Measurements from ENCODE around the gene CCSER1. TPM values are rescaled to one million over a fixed set of nuclear protein-coding genes. Genes with fewer than 3 reads are reported as not detected.
A peak's percentile ranks its signal among the peaks of the same experiment; 100 is the strongest.

The CCSER1 gene
- total RNA-seq, 1 donor from 2014 or later, result 20.1 TPM

GRCh38 chr4:90103991-90104390 is 23.2 kb upstream of the CCSER1 start:
- TF ChIP-seq CTCF (IDR thresholded peaks at IDR 0.05), result no peak
- Mint-ChIP-seq H3K9me3 (no peaks in the 10 kb centered on the region), H3K4me1 (peaks cover 17% of the 10 kb centered on the region), H3K27ac (no peak overlapping the region), H3K4me3 (no peak overlapping the region), H3K36me3 (ENCODE audit: low read depth) (no peaks in the 10 kb centered on the region), H3K27me3 (peaks cover 2% of the 10 kb centered on the region)
- no peak for ATAC-seq (ENCODE audit: low read depth)
- DNase-seq, result no peak
- ChIA-PET CTCF (no interaction called here), POLR2A (no interaction called here)
- intact Hi-C loops (cut with micrococcal nuclease), result no loop called here

GRCh38 chr4:90105274-90105673 is 21.9 kb upstream of the CCSER1 start:
- ATAC-seq (ENCODE audit: low read depth), result no peak
- CTCF ChIA-PET, result no interaction called here

GRCh38 chr4:90112715-90113114 is 14.5 kb upstream of the CCSER1 start:
- intact Hi-C loops (cut with micrococcal nuclease), result no loop called here
- ATAC-seq (ENCODE audit: low read depth), result no peak
- TF ChIP-seq CTCF (IDR thresholded peaks at IDR 0.05), result no peak
- no peak overlapping the region for H3K4me3 Mint-ChIP-seq
- no peak overlapping the region for H3K27ac Mint-ChIP-seq
- no peaks in the 10 kb centered on the region for H3K36me3 Mint-ChIP-seq (ENCODE audit: low read depth)
- POLR2A ChIA-PET, result no interaction called here
- CTCF ChIA-PET, result no interaction called here
- H3K9me3 Mint-ChIP-seq, result no peaks in the 10 kb centered on the region
- DNase-seq, result no peak
- no peaks in the 10 kb centered on the region for H3K4me1 Mint-ChIP-seq
- H3K27me3 Mint-ChIP-seq, result peaks cover 2% of the 10 kb centered on the region

More at GRCh38 chr4:90105274-90105673, 21.9 kb upstream of the CCSER1 start:
- Mint-ChIP-seq H3K36me3 (ENCODE audit: low read depth) (no peaks in the 10 kb centered on the region), H3K4me3 (no peak overlapping the region), H3K27me3 (peaks cover 2% of the 10 kb centered on the region), H3K9me3 (no peaks in the 10 kb centered on the region), H3K27ac (no peak overlapping the region), H3K4me1 (peaks cover 5% of the 10 kb centered on the region)
- POLR2A ChIA-PET, result no interaction called here
- intact Hi-C loops (cut with micrococcal nuclease), result no loop called here
- TF ChIP-seq CTCF (IDR thresholded peaks at IDR 0.05), result no peak
- no peak for DNase-seq

- H3K36me3 Mint-ChIP-seq (ENCODE audit: low read depth), result no peaks in the 10 kb centered on the region
- ATAC-seq (ENCODE audit: low read depth), result no peak
- ChIA-PET CTCF (no interaction called here), POLR2A (no interaction called here)
- H3K4me3 Mint-ChIP-seq, result no peak overlapping the region
- H3K27me3 Mint-ChIP-seq, result peaks cover 2% of the 10 kb centered on the region
- no peaks in the 10 kb centered on the region for H3K9me3 Mint-ChIP-seq
- H3K27ac Mint-ChIP-seq, result no peak overlapping the region
- no peak for TF ChIP-seq CTCF (IDR thresholded peaks at IDR 0.05)
- H3K4me1 Mint-ChIP-seq, result peaks cover 6% of the 10 kb centered on the region
- intact Hi-C loops (cut with micrococcal nuclease), result no loop called here
- DNase-seq, result no peak
These were observed 13.2 kb upstream of the CCSER1 start for GRCh38 chr4:90113881-90114457.

GRCh38 chr4:90118527-90119195 is 8.5 kb upstream of the CCSER1 start:
- no peaks in the 10 kb centered on the region for H3K27me3 Mint-ChIP-seq
- H3K9me3 Mint-ChIP-seq, result no peaks in the 10 kb centered on the region
- no peak overlapping the region for H3K27ac Mint-ChIP-seq
- POLR2A ChIA-PET, result interaction anchor here (1.0 kb wide), 1 partner anchor 10 kb away, joined by 3 read pairs; no protein-coding TSS in a partner anchor
- ATAC-seq (ENCODE audit: low read depth) (peak; percentile 37), DNase-seq (no peak)
- intact Hi-C loops (cut with micrococcal nuclease), result no loop called here
- TF ChIP-seq CTCF (IDR thresholded peaks at IDR 0.05), result no peak
- CTCF ChIA-PET, result no interaction called here
- peaks cover 7% of the 10 kb centered on the region for H3K4me1 Mint-ChIP-seq
- H3K36me3 Mint-ChIP-seq (ENCODE audit: low read depth), result no peaks in the 10 kb centered on the region
- H3K4me3 Mint-ChIP-seq, result no peak overlapping the region
